ENCODE results near the gene GPC1. TPM values are rescaled to one million over a fixed set of nuclear protein-coding genes. Genes with fewer than 3 reads are reported as not detected.
A peak's percentile ranks its signal among the peaks of the same experiment; 100 is the strongest.

The GPC1 gene
- total RNA-seq, 1 donor from 2014 or later = 5.9 TPM

- DNase-seq = no peak
- intact Hi-C loops (cut with micrococcal nuclease) = no loop called here
- no peak overlapping the region for H3K27ac Mint-ChIP-seq
Observed at GRCh38 chr2:240401308-240401707, 34.2 kb upstream of the GPC1 start.

GRCh38 chr2:240401781-240402551 lies 33.5 kb upstream of the GPC1 start:
- no peak overlapping the region for H3K27ac Mint-ChIP-seq
- H3K36me3 Mint-ChIP-seq (ENCODE audit: low read depth) = no peaks in the 10 kb centered on the region
- H3K4me3 Mint-ChIP-seq = no peak overlapping the region
- H3K9me3 Mint-ChIP-seq = no peaks in the 10 kb centered on the region
- no peak for DNase-seq
- intact Hi-C loops (cut with micrococcal nuclease) = loop anchor here (2.0 kb wide), 1 partner anchor 33 kb away; the partner anchor contains the start of gene GPC1
- peaks cover 11% of the 10 kb centered on the region for H3K4me1 Mint-ChIP-seq
- H3K27me3 Mint-ChIP-seq = no peaks in the 10 kb centered on the region

More at GRCh38 chr2:240401308-240401707, 34.2 kb upstream of the GPC1 start:
- peaks cover 11% of the 10 kb centered on the region for H3K4me1 Mint-ChIP-seq
- H3K9me3 Mint-ChIP-seq = no peaks in the 10 kb centered on the region
- H3K27me3 Mint-ChIP-seq = no peaks in the 10 kb centered on the region
- no peaks in the 10 kb centered on the region for H3K36me3 Mint-ChIP-seq (ENCODE audit: low read depth)
- H3K4me3 Mint-ChIP-seq = no peak overlapping the region

GRCh38 chr2:240402566-240403272 lies 32.7 kb upstream of the GPC1 start:
- Mint-ChIP-seq H3K27ac (peak overlapping the region; percentile 74), H3K9me3 (no peaks in the 10 kb centered on the region), H3K4me3 (peak overlapping the region; percentile 4), H3K36me3 (ENCODE audit: low read depth) (no peaks in the 10 kb centered on the region), H3K4me1 (peaks cover 11% of the 10 kb centered on the region), H3K27me3 (no peaks in the 10 kb centered on the region)
- no peak for DNase-seq
- intact Hi-C loops (cut with micrococcal nuclease) = loop anchor here (2.0 kb wide), 1 partner anchor 32 kb away; the partner anchor contains the start of gene GPC1

- intact Hi-C loops (cut with micrococcal nuclease) = loop anchor here (2.0 kb wide), 1 partner anchor 31 kb away; the partner anchor contains the start of gene GPC1
- H3K27ac Mint-ChIP-seq = peak overlapping the region; percentile 74
- no peak for DNase-seq
- H3K4me3 Mint-ChIP-seq = peak overlapping the region; percentile 16
- no peaks in the 10 kb centered on the region for H3K9me3 Mint-ChIP-seq
- H3K27me3 Mint-ChIP-seq = peaks cover 3% of the 10 kb centered on the region
- H3K4me1 Mint-ChIP-seq = peaks cover 11% of the 10 kb centered on the region
- no peaks in the 10 kb centered on the region for H3K36me3 Mint-ChIP-seq (ENCODE audit: low read depth)
Observed at GRCh38 chr2:240403396-240404104, 31.9 kb upstream of the GPC1 start.

GRCh38 chr2:240404174-240404852 lies 31.1 kb upstream of the GPC1 start:
- H3K27ac Mint-ChIP-seq = no peak overlapping the region
- no peak for DNase-seq
- H3K4me3 Mint-ChIP-seq = no peak overlapping the region
- H3K36me3 Mint-ChIP-seq (ENCODE audit: low read depth) = no peaks in the 10 kb centered on the region
- intact Hi-C loops (cut with micrococcal nuclease) = no loop called here
- no peaks in the 10 kb centered on the region for H3K9me3 Mint-ChIP-seq
- H3K27me3 Mint-ChIP-seq = peaks cover 3% of the 10 kb centered on the region
- H3K4me1 Mint-ChIP-seq = peaks cover 11% of the 10 kb centered on the region

- peaks cover 5% of the 10 kb centered on the region for H3K27me3 Mint-ChIP-seq
- no peaks in the 10 kb centered on the region for H3K9me3 Mint-ChIP-seq
- H3K4me3 Mint-ChIP-seq = no peak overlapping the region
- intact Hi-C loops (cut with micrococcal nuclease) = no loop called here
- no peaks in the 10 kb centered on the region for H3K36me3 Mint-ChIP-seq (ENCODE audit: low read depth)
- peaks cover 11% of the 10 kb centered on the region for H3K4me1 Mint-ChIP-seq
- no peak for DNase-seq
- H3K27ac Mint-ChIP-seq = no peak overlapping the region
Observed at GRCh38 chr2:240405133-240405532, 30.3 kb upstream of the GPC1 start.

- peaks cover 5% of the 10 kb centered on the region for H3K27me3 Mint-ChIP-seq
- intact Hi-C loops (cut with micrococcal nuclease) = no loop called here
- no peak overlapping the region for H3K27ac Mint-ChIP-seq
- no peaks in the 10 kb centered on the region for H3K36me3 Mint-ChIP-seq (ENCODE audit: low read depth)
- peaks cover 11% of the 10 kb centered on the region for H3K4me1 Mint-ChIP-seq
- no peaks in the 10 kb centered on the region for H3K9me3 Mint-ChIP-seq
- DNase-seq = no peak
- H3K4me3 Mint-ChIP-seq = no peak overlapping the region
Observed at GRCh38 chr2:240405684-240406313, 29.7 kb upstream of the GPC1 start.

GRCh38 chr2:240407090-240407489 lies 28.4 kb upstream of the GPC1 start:
- no peaks in the 10 kb centered on the region for H3K36me3 Mint-ChIP-seq (ENCODE audit: low read depth)
- peaks cover 5% of the 10 kb centered on the region for H3K27me3 Mint-ChIP-seq
- H3K27ac Mint-ChIP-seq = no peak overlapping the region
- DNase-seq = no peak
- no peaks in the 10 kb centered on the region for H3K9me3 Mint-ChIP-seq
- no peak overlapping the region for H3K4me3 Mint-ChIP-seq
- peaks cover 11% of the 10 kb centered on the region for H3K4me1 Mint-ChIP-seq
- intact Hi-C loops (cut with micrococcal nuclease) = no loop called here

- intact Hi-C loops (cut with micrococcal nuclease) = no loop called here
- Mint-ChIP-seq H3K36me3 (ENCODE audit: low read depth) (no peaks in the 10 kb centered on the region), H3K4me1 (no peaks in the 10 kb centered on the region), H3K27ac (no peak overlapping the region), H3K4me3 (no peak overlapping the region), H3K9me3 (no peaks in the 10 kb centered on the region), H3K27me3 (peaks cover 5% of the 10 kb centered on the region)
- no peak for DNase-seq
Observed at GRCh38 chr2:240410004-240410403, 25.5 kb upstream of the GPC1 start.

- Mint-ChIP-seq H3K27me3 (peaks cover 5% of the 10 kb centered on the region), H3K4me3 (no peak overlapping the region), H3K36me3 (ENCODE audit: low read depth) (no peaks in the 10 kb centered on the region), H3K4me1 (no peaks in the 10 kb centered on the region), H3K9me3 (no peaks in the 10 kb centered on the region), H3K27ac (no peak overlapping the region)
- no peak for DNase-seq
- intact Hi-C loops (cut with micrococcal nuclease) = no loop called here
Observed at GRCh38 chr2:240410808-240411207, 24.7 kb upstream of the GPC1 start.

GRCh38 chr2:240411261-240412160 lies 24.0 kb upstream of the GPC1 start:
- peaks cover 5% of the 10 kb centered on the region for H3K27me3 Mint-ChIP-seq
- no peak for DNase-seq
- intact Hi-C loops (cut with micrococcal nuclease) = no loop called here
- H3K4me1 Mint-ChIP-seq = no peaks in the 10 kb centered on the region
- H3K9me3 Mint-ChIP-seq = no peaks in the 10 kb centered on the region
- H3K4me3 Mint-ChIP-seq = no peak overlapping the region
- no peak overlapping the region for H3K27ac Mint-ChIP-seq
- H3K36me3 Mint-ChIP-seq (ENCODE audit: low read depth) = no peaks in the 10 kb centered on the region

- no peaks in the 10 kb centered on the region for H3K9me3 Mint-ChIP-seq
- H3K27ac Mint-ChIP-seq = no peak overlapping the region
- no peak for DNase-seq
- H3K4me1 Mint-ChIP-seq = no peaks in the 10 kb centered on the region
- intact Hi-C loops (cut with micrococcal nuclease) = no loop called here
- H3K4me3 Mint-ChIP-seq = no peak overlapping the region
- peaks cover 5% of the 10 kb centered on the region for H3K27me3 Mint-ChIP-seq
- H3K36me3 Mint-ChIP-seq (ENCODE audit: low read depth) = no peaks in the 10 kb centered on the region
Observed at GRCh38 chr2:240412211-240412861, 23.1 kb upstream of the GPC1 start.
